SK-N-SH (cell line): Measurements from ENCODE around the gene TMEM138.

Experiments
- CTCF ChIP-seq: fragments of 200-600 bp; sonication (generic); IDR thresholded peaks from 2 replicates; pipeline ENCODE4 v1.6.1; 2017; ENCODE audit warnings: antibody characterized with exemption, mild to moderate bottlenecking, moderate library complexity
- EP300 ChIP-seq, 2 experiments: IDR thresholded peaks; 2 replicates each; pipeline versions ENCODE4 v1.4.0 to v1.6.1; 2012; ENCODE audit warnings: borderline replicate concordance in 1 of 2, low read depth in 1 of 2, low read length in 1 of 2
- EZH2phosphoT487 ChIP-seq: fragments of 200-600 bp; sonication (generic); IDR thresholded peaks from 2 replicates; pipeline ENCODE4 v1.6.1; 2017; ENCODE audit warnings: low read depth, mixed run types, mild to moderate bottlenecking, antibody characterized with exemption, moderate library complexity, borderline replicate concordance
- GABPA ChIP-seq: IDR thresholded peaks from 2 replicates; pipeline ENCODE4 v1.4.0; 2012; ENCODE audit warnings: low read depth, mild to moderate bottlenecking
- NRF1 ChIP-seq: IDR thresholded peaks from 2 replicates; pipeline ENCODE4 v1.6.1; 2012; ENCODE audit warnings: low read depth, mild to moderate bottlenecking, low read length
- POLR2AphosphoS5 ChIP-seq: IDR thresholded peaks from 2 replicates; pipeline ENCODE4 v1.6.1; 2012; ENCODE audit warnings: low read depth, low read length
- REST ChIP-seq: IDR thresholded peaks from 2 replicates; pipeline ENCODE4 v1.6.1; 2012; ENCODE audit warnings: mild to moderate bottlenecking, low read depth, low read length, moderate library complexity
- RFX5 ChIP-seq: IDR thresholded peaks from 2 replicates; pipeline ENCODE4 v1.6.1; 2012; ENCODE audit warnings: mild to moderate bottlenecking, improper control_type of control experiment, low read length
- TEAD4 ChIP-seq: IDR thresholded peaks from 2 replicates; pipeline ENCODE4 v1.4.0; 2012; ENCODE audit warnings: mild to moderate bottlenecking, borderline replicate concordance; ENCODE audit not compliant: insufficient read depth

GRCh38 chr11:61343792-61344745 lies 18.1 kb upstream of the TMEM138 start:
- TF ChIP-seq GABPA (no peak), REST (no peak), CTCF (no peak), TEAD4 (no peak), EZH2phosphoT487 (no peak), EP300 (IDR thresholded peaks at IDR 0.05; ENCODE audit: borderline replicate concordance in 1 of 2, low read depth in 1 of 2, low read length in 1 of 2) (no peak), POLR2AphosphoS5 (no peak), RFX5 (no peak), NRF1 (no peak)
